ENCODE results near the gene CWC27. TPM values are rescaled to one million over a fixed set of nuclear protein-coding genes. Genes with fewer than 3 reads are reported as not detected.

Gene CWC27
- total RNA-seq = 10.7 and 17.2 TPM in 2 replicates

DNA sequence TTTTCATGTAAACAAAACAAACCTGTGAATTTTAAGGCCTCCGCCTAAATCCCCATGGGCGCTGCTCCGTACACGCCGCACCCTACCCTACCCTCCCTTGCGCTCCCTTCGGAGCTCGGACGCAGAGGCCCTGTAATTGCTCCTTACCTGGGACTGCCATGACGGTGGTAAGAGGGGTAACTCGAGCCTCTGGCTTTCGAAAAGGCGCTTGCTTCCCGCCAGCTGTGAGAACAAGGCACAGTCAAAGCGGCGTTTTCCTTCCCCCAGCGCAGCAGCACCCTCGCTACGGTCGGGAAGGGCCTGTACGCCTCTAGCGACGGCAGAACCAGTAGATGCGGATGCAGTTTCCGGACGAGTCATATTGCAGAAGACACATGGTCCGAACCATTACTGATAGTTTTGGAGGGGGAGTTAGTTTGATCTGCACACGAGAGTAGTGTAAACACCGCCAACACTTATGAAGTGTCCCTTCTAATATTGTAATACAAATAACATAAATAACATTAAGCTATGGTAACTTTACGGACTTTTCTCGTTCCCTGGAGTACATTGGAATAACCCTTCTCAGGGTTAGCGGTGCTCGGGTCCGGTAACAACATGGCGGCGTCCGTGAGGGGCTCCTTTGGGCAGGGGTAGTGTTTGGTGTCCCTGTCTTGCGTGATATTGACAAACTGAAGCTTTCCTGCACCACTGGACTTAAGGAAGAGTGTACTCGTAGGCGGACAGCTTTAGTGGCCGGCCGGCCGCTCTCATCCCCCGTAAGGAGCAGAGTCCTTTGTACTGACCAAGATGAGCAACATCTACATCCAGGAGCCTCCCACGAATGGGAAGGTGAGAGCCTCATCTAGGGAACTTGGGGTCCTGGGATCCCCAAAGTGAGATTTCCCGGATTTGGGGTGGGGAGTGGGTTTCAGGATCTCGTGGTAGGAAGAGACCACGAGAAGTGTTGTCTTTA is at the start of gene CWC27, which contains the start of gene SREK1IP1:
TSS of gene CWC27 (plus strand) at position 573 of the 955 bp plus-strand sequence. CDS start at position 790, 217 bp downstream.
TSS of gene SREK1IP1 (minus strand) at position 334 of the 955 bp plus-strand sequence. CDS start at position 160, 174 bp downstream.

Other genes starting within 250 kb of the CWC27 start
- not detected in 2 replicates for gene SHISAL2B, start 78.4 kb upstream of the CWC27 start, total RNA-seq
- 8.3 and 12.6 TPM in 2 replicates for gene SREK1IP1, start 239 bp upstream of the CWC27 start, total RNA-seq

Data from placental pericyte (primary cell).